GM19452 (cell line): ENCODE data around the gene NUP210.

ENCODE experiments used
- ATAC-seq: cut with Tn5 transposase; IDR thresholded peaks from one replicate; pipeline ENCODE4 v1.9.1; 2021; ENCODE audit not compliant: unreplicated experiment

NUP210 gene

GRCh38 chr3:13352621-13353131 lies 67.4 kb downstream of the NUP210 start:
- no peak for ATAC-seq

- ATAC-seq: no peak
Measured at GRCh38 chr3:13349823-13350222, 70.3 kb downstream of the NUP210 start.

- ATAC-seq: no peak
Measured at GRCh38 chr3:13348661-13349396, 71.3 kb downstream of the NUP210 start.

- no peak for ATAC-seq
Measured at GRCh38 chr3:13348100-13348499, 72.0 kb downstream of the NUP210 start.

GRCh38 chr3:13347390-13347950 lies 72.7 kb downstream of the NUP210 start:
- no peak for ATAC-seq

GRCh38 chr3:13346481-13347389 lies 73.4 kb downstream of the NUP210 start:
- no peak for ATAC-seq

GRCh38 chr3:13345772-13346171 lies 74.3 kb downstream of the NUP210 start:
- no peak for ATAC-seq

- no peak for ATAC-seq
Measured at GRCh38 chr3:13345284-13345683, 74.8 kb downstream of the NUP210 start.

- no peak for ATAC-seq
Measured at GRCh38 chr3:13344663-13345062, 75.5 kb downstream of the NUP210 start.

GRCh38 chr3:13343601-13344000 lies 76.5 kb downstream of the NUP210 start:
- ATAC-seq: no peak

- no peak for ATAC-seq
Measured at GRCh38 chr3:13341229-13341905, 78.8 kb downstream of the NUP210 start.

GRCh38 chr3:13339833-13340232 lies 80.3 kb downstream of the NUP210 start:
- ATAC-seq: no peak

- no peak for ATAC-seq
Measured at GRCh38 chr3:13338996-13339395, 81.1 kb downstream of the NUP210 start.

GRCh38 chr3:13338231-13338630 lies 81.9 kb downstream of the NUP210 start:
- no peak for ATAC-seq

GRCh38 chr3:13336592-13336991 lies 83.5 kb downstream of the NUP210 start:
- ATAC-seq: no peak

GRCh38 chr3:13335503-13335902 lies 84.6 kb downstream of the NUP210 start:
- ATAC-seq: no peak

- no peak for ATAC-seq
Measured at GRCh38 chr3:13335059-13335458, 85.1 kb downstream of the NUP210 start.

- no peak for ATAC-seq
Measured at GRCh38 chr3:13333236-13333897, 86.8 kb downstream of the NUP210 start.

GRCh38 chr3:13332740-13333139 lies 87.4 kb downstream of the NUP210 start:
- no peak for ATAC-seq

GRCh38 chr3:13332158-13332557 lies 88.0 kb downstream of the NUP210 start:
- ATAC-seq: peak; percentile 96
